ENCODE data around the gene TSR2. TPM values are rescaled to one million over a fixed set of nuclear protein-coding genes. Genes with fewer than 3 reads are reported as not detected.

TSR2 gene
- total and polyA plus RNA-seq, 2 of the 8 experiments (the other 6 are each of a cell fraction or from before 2014, with no cell fraction given): 15.1 to 44.2 TPM

DNA sequence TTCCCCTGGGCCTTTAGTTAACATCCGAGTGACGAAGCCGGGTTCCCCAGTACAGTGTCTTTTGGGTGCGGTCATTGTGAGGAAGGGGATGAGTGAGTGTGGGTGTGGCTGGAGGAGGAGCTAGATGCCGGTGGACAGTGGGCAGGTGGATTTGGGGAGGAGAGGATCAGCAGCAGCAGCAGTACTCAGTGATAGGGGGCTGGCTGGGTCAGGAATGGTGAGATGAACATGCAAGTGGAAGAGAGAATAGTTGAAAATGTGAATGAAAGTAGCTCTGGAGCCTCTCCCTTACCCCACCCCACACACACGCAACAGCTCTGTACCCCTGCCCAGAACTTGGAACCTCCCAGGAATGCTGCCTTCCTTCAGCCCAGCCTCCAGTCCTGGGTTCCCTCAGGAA lies 4.5 kb downstream of the TSR2 start (continued):
- TF ChIP-seq, protein P1, sequence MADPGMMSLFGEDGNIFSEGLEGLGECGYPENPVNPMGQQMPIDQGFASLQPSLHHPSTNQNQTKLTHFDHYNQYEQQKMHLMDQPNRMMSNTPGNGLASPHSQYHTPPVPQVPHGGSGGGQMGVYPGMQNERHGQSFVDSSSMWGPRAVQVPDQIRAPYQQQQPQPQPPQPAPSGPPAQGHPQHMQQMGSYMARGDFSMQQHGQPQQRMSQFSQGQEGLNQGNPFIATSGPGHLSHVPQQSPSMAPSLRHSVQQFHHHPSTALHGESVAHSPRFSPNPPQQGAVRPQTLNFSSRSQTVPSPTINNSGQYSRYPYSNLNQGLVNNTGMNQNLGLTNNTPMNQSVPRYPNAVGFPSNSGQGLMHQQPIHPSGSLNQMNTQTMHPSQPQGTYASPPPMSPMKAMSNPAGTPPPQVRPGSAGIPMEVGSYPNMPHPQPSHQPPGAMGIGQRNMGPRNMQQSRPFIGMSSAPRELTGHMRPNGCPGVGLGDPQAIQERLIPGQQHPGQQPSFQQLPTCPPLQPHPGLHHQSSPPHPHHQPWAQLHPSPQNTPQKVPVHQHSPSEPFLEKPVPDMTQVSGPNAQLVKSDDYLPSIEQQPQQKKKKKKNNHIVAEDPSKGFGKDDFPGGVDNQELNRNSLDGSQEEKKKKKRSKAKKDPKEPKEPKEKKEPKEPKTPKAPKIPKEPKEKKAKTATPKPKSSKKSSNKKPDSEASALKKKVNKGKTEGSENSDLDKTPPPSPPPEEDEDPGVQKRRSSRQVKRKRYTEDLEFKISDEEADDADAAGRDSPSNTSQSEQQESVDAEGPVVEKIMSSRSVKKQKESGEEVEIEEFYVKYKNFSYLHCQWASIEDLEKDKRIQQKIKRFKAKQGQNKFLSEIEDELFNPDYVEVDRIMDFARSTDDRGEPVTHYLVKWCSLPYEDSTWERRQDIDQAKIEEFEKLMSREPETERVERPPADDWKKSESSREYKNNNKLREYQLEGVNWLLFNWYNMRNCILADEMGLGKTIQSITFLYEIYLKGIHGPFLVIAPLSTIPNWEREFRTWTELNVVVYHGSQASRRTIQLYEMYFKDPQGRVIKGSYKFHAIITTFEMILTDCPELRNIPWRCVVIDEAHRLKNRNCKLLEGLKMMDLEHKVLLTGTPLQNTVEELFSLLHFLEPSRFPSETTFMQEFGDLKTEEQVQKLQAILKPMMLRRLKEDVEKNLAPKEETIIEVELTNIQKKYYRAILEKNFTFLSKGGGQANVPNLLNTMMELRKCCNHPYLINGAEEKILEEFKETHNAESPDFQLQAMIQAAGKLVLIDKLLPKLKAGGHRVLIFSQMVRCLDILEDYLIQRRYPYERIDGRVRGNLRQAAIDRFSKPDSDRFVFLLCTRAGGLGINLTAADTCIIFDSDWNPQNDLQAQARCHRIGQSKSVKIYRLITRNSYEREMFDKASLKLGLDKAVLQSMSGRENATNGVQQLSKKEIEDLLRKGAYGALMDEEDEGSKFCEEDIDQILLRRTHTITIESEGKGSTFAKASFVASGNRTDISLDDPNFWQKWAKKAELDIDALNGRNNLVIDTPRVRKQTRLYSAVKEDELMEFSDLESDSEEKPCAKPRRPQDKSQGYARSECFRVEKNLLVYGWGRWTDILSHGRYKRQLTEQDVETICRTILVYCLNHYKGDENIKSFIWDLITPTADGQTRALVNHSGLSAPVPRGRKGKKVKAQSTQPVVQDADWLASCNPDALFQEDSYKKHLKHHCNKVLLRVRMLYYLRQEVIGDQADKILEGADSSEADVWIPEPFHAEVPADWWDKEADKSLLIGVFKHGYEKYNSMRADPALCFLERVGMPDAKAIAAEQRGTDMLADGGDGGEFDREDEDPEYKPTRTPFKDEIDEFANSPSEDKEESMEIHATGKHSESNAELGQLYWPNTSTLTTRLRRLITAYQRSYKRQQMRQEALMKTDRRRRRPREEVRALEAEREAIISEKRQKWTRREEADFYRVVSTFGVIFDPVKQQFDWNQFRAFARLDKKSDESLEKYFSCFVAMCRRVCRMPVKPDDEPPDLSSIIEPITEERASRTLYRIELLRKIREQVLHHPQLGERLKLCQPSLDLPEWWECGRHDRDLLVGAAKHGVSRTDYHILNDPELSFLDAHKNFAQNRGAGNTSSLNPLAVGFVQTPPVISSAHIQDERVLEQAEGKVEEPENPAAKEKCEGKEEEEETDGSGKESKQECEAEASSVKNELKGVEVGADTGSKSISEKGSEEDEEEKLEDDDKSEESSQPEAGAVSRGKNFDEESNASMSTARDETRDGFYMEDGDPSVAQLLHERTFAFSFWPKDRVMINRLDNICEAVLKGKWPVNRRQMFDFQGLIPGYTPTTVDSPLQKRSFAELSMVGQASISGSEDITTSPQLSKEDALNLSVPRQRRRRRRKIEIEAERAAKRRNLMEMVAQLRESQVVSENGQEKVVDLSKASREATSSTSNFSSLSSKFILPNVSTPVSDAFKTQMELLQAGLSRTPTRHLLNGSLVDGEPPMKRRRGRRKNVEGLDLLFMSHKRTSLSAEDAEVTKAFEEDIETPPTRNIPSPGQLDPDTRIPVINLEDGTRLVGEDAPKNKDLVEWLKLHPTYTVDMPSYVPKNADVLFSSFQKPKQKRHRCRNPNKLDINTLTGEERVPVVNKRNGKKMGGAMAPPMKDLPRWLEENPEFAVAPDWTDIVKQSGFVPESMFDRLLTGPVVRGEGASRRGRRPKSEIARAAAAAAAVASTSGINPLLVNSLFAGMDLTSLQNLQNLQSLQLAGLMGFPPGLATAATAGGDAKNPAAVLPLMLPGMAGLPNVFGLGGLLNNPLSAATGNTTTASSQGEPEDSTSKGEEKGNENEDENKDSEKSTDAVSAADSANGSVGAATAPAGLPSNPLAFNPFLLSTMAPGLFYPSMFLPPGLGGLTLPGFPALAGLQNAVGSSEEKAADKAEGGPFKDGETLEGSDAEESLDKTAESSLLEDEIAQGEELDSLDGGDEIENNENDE (IDR thresholded peaks at IDR 0.05; ENCODE audit: insufficient replicate concordance, low read length): no peak
- TF ChIP-seq PHF8 (conservative IDR thresholded peaks at IDR 0.05; ENCODE audit: low read depth, low read length) (no peak), GTF2F1 (IDR thresholded peaks at IDR 0.05; ENCODE audit: borderline replicate concordance, low read depth, low read length) (no peak), EGR1 (IDR thresholded peaks at IDR 0.05; ENCODE audit: borderline replicate concordance, low read depth, low read length) (no peak), POLR2A (IDR thresholded peaks at IDR 0.05; ENCODE audit: control extremely low read depth in 1 of 2, low read depth in 2 of 2, low read length in 2 of 2) (peak in 1 of 2 experiments; percentile 57; a peak in 2 of 3 replicates), BRCA1 (IDR thresholded peaks at IDR 0.05; ENCODE audit: low read depth, low read length) (no peak), YY1 (IDR thresholded peaks at IDR 0.05; ENCODE audit: low read depth, low read length) (no peak)
- TF ChIP-seq, protein P2, sequence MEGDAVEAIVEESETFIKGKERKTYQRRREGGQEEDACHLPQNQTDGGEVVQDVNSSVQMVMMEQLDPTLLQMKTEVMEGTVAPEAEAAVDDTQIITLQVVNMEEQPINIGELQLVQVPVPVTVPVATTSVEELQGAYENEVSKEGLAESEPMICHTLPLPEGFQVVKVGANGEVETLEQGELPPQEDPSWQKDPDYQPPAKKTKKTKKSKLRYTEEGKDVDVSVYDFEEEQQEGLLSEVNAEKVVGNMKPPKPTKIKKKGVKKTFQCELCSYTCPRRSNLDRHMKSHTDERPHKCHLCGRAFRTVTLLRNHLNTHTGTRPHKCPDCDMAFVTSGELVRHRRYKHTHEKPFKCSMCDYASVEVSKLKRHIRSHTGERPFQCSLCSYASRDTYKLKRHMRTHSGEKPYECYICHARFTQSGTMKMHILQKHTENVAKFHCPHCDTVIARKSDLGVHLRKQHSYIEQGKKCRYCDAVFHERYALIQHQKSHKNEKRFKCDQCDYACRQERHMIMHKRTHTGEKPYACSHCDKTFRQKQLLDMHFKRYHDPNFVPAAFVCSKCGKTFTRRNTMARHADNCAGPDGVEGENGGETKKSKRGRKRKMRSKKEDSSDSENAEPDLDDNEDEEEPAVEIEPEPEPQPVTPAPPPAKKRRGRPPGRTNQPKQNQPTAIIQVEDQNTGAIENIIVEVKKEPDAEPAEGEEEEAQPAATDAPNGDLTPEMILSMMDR (IDR thresholded peaks at IDR 0.05; ENCODE audit: control extremely low read depth in 1 of 3, insufficient read depth in 1 of 3, low read depth in 1 of 3, low read length in 3 of 3): no peak
